OCI-LY7 (cell line): ENCODE results near the gene TOP2B. TPM values are rescaled to one million over a fixed set of nuclear protein-coding genes. Genes with fewer than 3 reads are reported as not detected.

ENCODE experiments used
- microRNA-seq: library from miRNA; unstranded; fragments of <30 nt; microRNA quantifications from one replicate; pipeline ENCODE4 v1.2.0, GENCODE V29; 2022; ENCODE audit warnings: borderline replicate concordance
- small RNA-seq: library from RNA; depleted of rRNA; stranded (forward); fragments of <200 nt; gene quantifications from one replicate; pipeline ENCODE3, GENCODE V24; 2014
- total RNA-seq, 2 experiments: library from RNA; depleted of rRNA in 1 of 2; stranded (reverse); fragments of >200 nt in 1 of 2; shearing (Covaris generic) in 1 of 2; gene quantifications; 2 replicates each; pipeline ENCODE4 v1.2.3, GENCODE V29; 2014 to 2022

TOP2B gene
- total RNA-seq, 2 experiments from 2014 or later, result 162 to 264 TPM

Small RNA genes lying within 50 kb of the gene (microRNA-seq; reads per million reads assigned to microRNA genes)
- 4.5 reads per million for gene MIR4442

Small RNA genes lying within 50 kb of the gene (small RNA-seq; reads per million reads assigned to genes)
- gene CRIP1P2 (not detected), gene RF01161 (2.1 reads per million, percentile 78 among the genes with 10 or more reads in this experiment), gene RF02271 (not detected)

Other genes with a start within 250 kb of the TOP2B start
- not detected in 2 replicates for gene RARB, start 236.6 kb downstream of the TOP2B start, total RNA-seq (2014; rRNA removed; shearing (Covaris generic))
- not detected in 2 replicates for gene RARB, start 236.6 kb downstream of the TOP2B start, total RNA-seq (2022)
- gene NGLY1, start 118.5 kb upstream of the TOP2B start, total RNA-seq (2014; rRNA removed; shearing (Covaris generic)), result 88.1 and 97.5 TPM in 2 replicates
- 126 and 142 TPM in 2 replicates for gene NGLY1, start 118.5 kb upstream of the TOP2B start, total RNA-seq (2022)
- 9.5 and 17.3 TPM in 2 replicates for gene OXSM, start 125.2 kb upstream of the TOP2B start, total RNA-seq (2014; rRNA removed; shearing (Covaris generic))
- 14.9 and 17.0 TPM in 2 replicates for gene OXSM, start 125.2 kb upstream of the TOP2B start, total RNA-seq (2022)